HL-60 (cell line): ENCODE data around the gene CDH7.

Experiments
- DNase-seq, 2 experiments: peaks; one replicate each; pipeline ENCODE4 v3.0.0-alpha.2; 2010 to 2020; ENCODE audit warnings: low read depth in 1 of 2, low spot score in 1 of 2
- H3K27ac ChIP-seq: fragments of 250-450 bp; sonication (Bioruptor Pico); replicated peaks from 2 replicates; pipeline ENCODE4 v1.5.1; 2020; ENCODE audit warnings: mild to moderate bottlenecking, moderate library complexity
- H3K27me3 ChIP-seq: fragments of 250-450 bp; sonication (Bioruptor Pico); 2 replicates; pipeline ENCODE4 v1.5.1; 2021; ENCODE audit warnings: mild to moderate bottlenecking, moderate library complexity; ENCODE audit not compliant: insufficient read depth, poor library complexity, severe bottlenecking
- H3K4me3 ChIP-seq: replicated peaks from 2 replicates; pipeline ENCODE4 v1.5.1; 2011; ENCODE audit warnings: mild to moderate bottlenecking, control low read depth, low read length; ENCODE audit not compliant: insufficient read depth
- GABPA ChIP-seq: IDR thresholded peaks from 2 replicates; pipeline ENCODE4 v1.6.1; 2012; ENCODE audit warnings: low read depth
- POLR2AphosphoS5 ChIP-seq: IDR thresholded peaks from 2 replicates; pipeline ENCODE4 v1.6.1; 2012; ENCODE audit warnings: low read depth
- SPI1 ChIP-seq: IDR thresholded peaks from 2 replicates; pipeline ENCODE4 v1.6.1; 2012; ENCODE audit warnings: low read depth, mild to moderate bottlenecking, borderline replicate concordance
- TF ChIP-seq, protein P1 (sequence below): IDR thresholded peaks from one replicate; pipeline ENCODE4 v1.5.1; 2011; ENCODE audit warnings: low read length, control low read depth, inconsistent platforms; ENCODE audit not compliant: insufficient read depth
- TF ChIP-seq, protein P2 (sequence below): IDR thresholded peaks from 2 replicates; pipeline ENCODE4 v1.6.1; 2012; ENCODE audit warnings: low read depth; ENCODE audit not compliant: insufficient replicate concordance

CDH7 gene

DNA sequence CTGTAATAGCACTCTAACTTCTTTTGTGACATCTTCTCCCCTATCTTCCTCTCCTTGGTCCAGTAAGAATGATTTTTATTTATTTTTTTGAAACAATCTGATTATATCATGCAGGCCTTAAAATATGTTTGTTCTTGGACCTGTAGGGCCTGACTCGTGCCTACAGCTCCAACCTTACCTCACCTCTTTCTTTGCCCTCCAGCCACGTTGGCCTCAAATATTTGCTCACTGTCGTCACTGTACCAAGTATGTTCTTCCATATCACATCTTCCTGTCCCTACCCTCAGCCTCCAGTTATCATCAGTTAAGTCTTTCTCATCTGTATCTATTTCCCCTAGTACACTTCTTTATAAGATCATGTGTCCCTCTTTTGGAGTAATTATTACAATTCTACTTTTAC is 125.5 kb downstream of the CDH7 start:
- H3K27me3 ChIP-seq = no peaks in the 10 kb centered on the region
- no peak overlapping the region for H3K4me3 ChIP-seq
- TF ChIP-seq GABPA (no peak), SPI1 (no peak), POLR2AphosphoS5 (no peak)
- TF ChIP-seq, protein P1, sequence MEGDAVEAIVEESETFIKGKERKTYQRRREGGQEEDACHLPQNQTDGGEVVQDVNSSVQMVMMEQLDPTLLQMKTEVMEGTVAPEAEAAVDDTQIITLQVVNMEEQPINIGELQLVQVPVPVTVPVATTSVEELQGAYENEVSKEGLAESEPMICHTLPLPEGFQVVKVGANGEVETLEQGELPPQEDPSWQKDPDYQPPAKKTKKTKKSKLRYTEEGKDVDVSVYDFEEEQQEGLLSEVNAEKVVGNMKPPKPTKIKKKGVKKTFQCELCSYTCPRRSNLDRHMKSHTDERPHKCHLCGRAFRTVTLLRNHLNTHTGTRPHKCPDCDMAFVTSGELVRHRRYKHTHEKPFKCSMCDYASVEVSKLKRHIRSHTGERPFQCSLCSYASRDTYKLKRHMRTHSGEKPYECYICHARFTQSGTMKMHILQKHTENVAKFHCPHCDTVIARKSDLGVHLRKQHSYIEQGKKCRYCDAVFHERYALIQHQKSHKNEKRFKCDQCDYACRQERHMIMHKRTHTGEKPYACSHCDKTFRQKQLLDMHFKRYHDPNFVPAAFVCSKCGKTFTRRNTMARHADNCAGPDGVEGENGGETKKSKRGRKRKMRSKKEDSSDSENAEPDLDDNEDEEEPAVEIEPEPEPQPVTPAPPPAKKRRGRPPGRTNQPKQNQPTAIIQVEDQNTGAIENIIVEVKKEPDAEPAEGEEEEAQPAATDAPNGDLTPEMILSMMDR = no peak
- TF ChIP-seq, protein P2, sequence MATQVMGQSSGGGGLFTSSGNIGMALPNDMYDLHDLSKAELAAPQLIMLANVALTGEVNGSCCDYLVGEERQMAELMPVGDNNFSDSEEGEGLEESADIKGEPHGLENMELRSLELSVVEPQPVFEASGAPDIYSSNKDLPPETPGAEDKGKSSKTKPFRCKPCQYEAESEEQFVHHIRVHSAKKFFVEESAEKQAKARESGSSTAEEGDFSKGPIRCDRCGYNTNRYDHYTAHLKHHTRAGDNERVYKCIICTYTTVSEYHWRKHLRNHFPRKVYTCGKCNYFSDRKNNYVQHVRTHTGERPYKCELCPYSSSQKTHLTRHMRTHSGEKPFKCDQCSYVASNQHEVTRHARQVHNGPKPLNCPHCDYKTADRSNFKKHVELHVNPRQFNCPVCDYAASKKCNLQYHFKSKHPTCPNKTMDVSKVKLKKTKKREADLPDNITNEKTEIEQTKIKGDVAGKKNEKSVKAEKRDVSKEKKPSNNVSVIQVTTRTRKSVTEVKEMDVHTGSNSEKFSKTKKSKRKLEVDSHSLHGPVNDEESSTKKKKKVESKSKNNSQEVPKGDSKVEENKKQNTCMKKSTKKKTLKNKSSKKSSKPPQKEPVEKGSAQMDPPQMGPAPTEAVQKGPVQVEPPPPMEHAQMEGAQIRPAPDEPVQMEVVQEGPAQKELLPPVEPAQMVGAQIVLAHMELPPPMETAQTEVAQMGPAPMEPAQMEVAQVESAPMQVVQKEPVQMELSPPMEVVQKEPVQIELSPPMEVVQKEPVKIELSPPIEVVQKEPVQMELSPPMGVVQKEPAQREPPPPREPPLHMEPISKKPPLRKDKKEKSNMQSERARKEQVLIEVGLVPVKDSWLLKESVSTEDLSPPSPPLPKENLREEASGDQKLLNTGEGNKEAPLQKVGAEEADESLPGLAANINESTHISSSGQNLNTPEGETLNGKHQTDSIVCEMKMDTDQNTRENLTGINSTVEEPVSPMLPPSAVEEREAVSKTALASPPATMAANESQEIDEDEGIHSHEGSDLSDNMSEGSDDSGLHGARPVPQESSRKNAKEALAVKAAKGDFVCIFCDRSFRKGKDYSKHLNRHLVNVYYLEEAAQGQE = no peak
- no peak overlapping the region for H3K27ac ChIP-seq
- DNase-seq = no peak

DNA sequence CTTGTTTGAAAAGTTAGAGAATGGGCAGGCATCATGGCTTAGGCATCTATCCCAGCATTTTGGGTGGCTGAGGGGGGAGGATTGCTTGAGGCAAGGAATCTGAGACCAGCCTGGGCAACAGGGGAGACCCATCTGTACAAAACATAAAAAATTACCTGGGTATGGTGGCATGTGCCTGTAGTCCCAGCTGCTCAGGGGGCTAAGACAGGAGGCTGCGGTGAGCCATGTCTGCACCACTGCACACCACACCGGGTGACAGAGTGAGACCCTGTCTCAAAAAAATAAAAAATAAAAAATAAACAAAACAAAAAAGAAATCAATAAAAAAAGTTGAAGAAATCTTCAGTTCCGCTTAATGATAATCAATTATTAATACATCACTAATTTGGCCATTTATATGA is 146.5 kb downstream of the CDH7 start:
- Histone ChIP-seq H3K27ac (no peak overlapping the region), H3K27me3 (no peaks in the 10 kb centered on the region), H3K4me3 (no peak overlapping the region)
- TF ChIP-seq POLR2AphosphoS5 (no peak), SPI1 (no peak), GABPA (no peak)
- TF ChIP-seq, protein P1 = no peak
- TF ChIP-seq, protein P2 = no peak
- DNase-seq = no peak

DNA sequence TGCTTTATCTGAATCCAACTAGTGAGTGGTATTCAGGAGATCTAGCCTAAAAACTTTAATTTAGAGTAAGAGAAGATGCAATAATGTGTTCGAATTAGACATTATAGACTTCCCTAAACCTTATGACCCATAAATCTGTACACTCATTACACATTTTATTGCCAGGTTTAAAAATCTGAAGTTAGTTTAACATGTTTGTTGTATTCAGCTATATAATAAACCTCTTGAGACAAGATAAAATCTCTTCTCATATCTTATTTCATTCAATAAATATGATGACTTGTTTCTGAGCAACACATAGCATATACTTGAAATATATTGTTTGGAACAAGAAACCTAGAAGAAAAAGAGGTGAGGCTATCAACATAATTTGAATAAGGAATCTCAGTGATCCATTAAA is 150.7 kb downstream of the CDH7 start:
- no peaks in the 10 kb centered on the region for H3K27me3 ChIP-seq
- TF ChIP-seq GABPA = no peak
- TF ChIP-seq SPI1 = no peak
- no peak for TF ChIP-seq POLR2AphosphoS5
- TF ChIP-seq, protein P1 = no peak
- TF ChIP-seq, protein P2 = no peak
- no peak for DNase-seq

More for the DNA sequence above, 150.7 kb downstream of the CDH7 start:
- H3K4me3 ChIP-seq = no peak overlapping the region
- no peak overlapping the region for H3K27ac ChIP-seq
